Smooth muscle cell (in vitro differentiated cells): Measurements from ENCODE around the gene NTNG1. TPM values are rescaled to one million over a fixed set of nuclear protein-coding genes. Genes with fewer than 3 reads are reported as not detected.
"Not testable (repeated sequence)": the region's sequence is repeated elsewhere in the genome, so short reads cannot be mapped to it uniquely, and the experiment has no call there.

Experiments
- DNase-seq: peaks from one replicate; lab custom pipeline; 2025; ENCODE audit not compliant: unreplicated experiment; lab: John Stamatoyannopoulos, UW
- H2AFZ ChIP-seq: fragments of 200-600 bp; sonication (generic); 2 replicates; pipeline ENCODE4 v1.6.0; 2016; ENCODE audit warnings: antibody characterized with exemption, low read depth, mild to moderate bottlenecking
- H3F3A ChIP-seq: fragments of 200-600 bp; sonication (generic); 2 replicates; pipeline ENCODE4 v1.6.0; 2017; ENCODE audit warnings: antibody characterized with exemption, low read depth
- H3K27ac ChIP-seq: fragments of 200-600 bp; sonication (generic); 2 replicates; pipeline ENCODE4 v1.5.1; 2016; ENCODE audit warnings: low read depth, mild to moderate bottlenecking
- H3K27me3 ChIP-seq: fragments of 200-600 bp; sonication (generic); 2 replicates; pipeline ENCODE4 v1.6.1; 2016; ENCODE audit warnings: low read depth, mild to moderate bottlenecking
- H3K36me3 ChIP-seq: fragments of 200-600 bp; sonication (generic); 2 replicates; pipeline ENCODE4 v1.5.1; 2016; ENCODE audit warnings: low read depth
- H3K4me1 ChIP-seq: fragments of 200-600 bp; sonication (generic); 2 replicates; pipeline ENCODE4 v1.5.1; 2016; ENCODE audit warnings: low read depth
- H3K4me2 ChIP-seq: fragments of 200-600 bp; sonication (generic); 2 replicates; pipeline ENCODE4 v1.6.0; 2016; ENCODE audit warnings: mild to moderate bottlenecking
- H3K4me3 ChIP-seq: fragments of 200-600 bp; sonication (generic); 2 replicates; pipeline ENCODE4 v1.5.1; 2016; ENCODE audit warnings: mild to moderate bottlenecking
- H3K79me2 ChIP-seq: fragments of 200-600 bp; sonication (generic); 2 replicates; pipeline ENCODE4 v1.6.0; 2016; ENCODE audit warnings: low read depth, mild to moderate bottlenecking
- H3K9ac ChIP-seq: fragments of 200-600 bp; sonication (generic); 2 replicates; pipeline ENCODE4 v1.6.0; 2016; ENCODE audit warnings: low read depth
- H3K9me3 ChIP-seq: fragments of 200-600 bp; sonication (generic); replicated peaks from 2 replicates; pipeline ENCODE4 v1.5.1; 2016; ENCODE audit warnings: low read depth
- H4K20me1 ChIP-seq: fragments of 200-600 bp; sonication (generic); 2 replicates; pipeline ENCODE4 v1.6.0; 2016; ENCODE audit warnings: low read depth
- CTCF ChIP-seq: fragments of 200-600 bp; sonication (generic); IDR thresholded peaks from 2 replicates; pipeline ENCODE4 v1.5.1; 2017; ENCODE audit warnings: borderline replicate concordance, mild to moderate bottlenecking, antibody characterized with exemption; ENCODE audit not compliant: insufficient read depth, poor library complexity, severe bottlenecking
- WGBS: methylation state at CpG from one replicate; pipeline ENCODE4 v1.1.7; 2016; ENCODE audit warnings: low lambda C conversion rate; 5-methylcytosine and 5-hydroxymethylcytosine counted together
- polyA plus RNA-seq: library from polyadenylated mRNA; unstranded; fragments of >200 nt; fragmentation: Nextera tagmentation; extraction: Ambion mirVana; gene quantifications from 2 replicates; pipeline ENCODE4 v1.2.1, GENCODE V29; 2016
- total RNA-seq: library from RNA; depleted of rRNA; stranded (reverse); fragments of >200 nt; gene quantifications from 2 replicates; pipeline ENCODE4 v1.2.3, GENCODE V29; 2014

NTNG1 gene
- total and polyA plus RNA-seq, 2 experiments from 2014 or later, result 0.39 to 1.1 TPM

DNA sequence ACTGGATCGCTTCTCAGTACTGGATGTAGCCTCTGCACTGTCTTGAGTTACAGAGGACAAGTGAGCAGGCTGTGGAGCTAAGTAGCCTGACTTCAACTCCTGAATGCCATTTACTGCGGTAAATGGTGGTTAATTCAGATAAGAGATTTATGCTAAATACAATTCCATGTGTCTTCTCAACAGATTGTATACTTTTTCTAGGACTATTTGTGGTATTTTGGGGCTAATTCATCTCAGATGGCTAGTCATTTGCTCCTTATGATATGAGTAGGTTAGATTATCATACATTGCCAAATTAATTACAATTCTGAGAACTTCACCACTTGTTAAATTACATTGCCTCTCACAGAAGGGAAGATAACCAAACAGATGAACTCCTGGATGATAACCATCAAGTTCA, 90.5 kb downstream of the NTNG1 start:
- Histone ChIP-seq H3K27me3 (no peaks in the 10 kb centered on the region), H4K20me1 (no peaks in the 10 kb centered on the region), H3K4me2 (no peak overlapping the region), H2AFZ (no peak overlapping the region), H3F3A (no peaks in the 10 kb centered on the region), H3K9me3 (no peaks in the 10 kb centered on the region), H3K36me3 (no peaks in the 10 kb centered on the region), H3K79me2 (no peaks in the 10 kb centered on the region), H3K27ac (no peak overlapping the region), H3K4me1 (no peaks in the 10 kb centered on the region), H3K4me3 (no peak overlapping the region), H3K9ac (no peak overlapping the region)
- no peak for DNase-seq
- TF ChIP-seq CTCF, result no peak
- WGBS, result 96% methylated on average over 2 of the region's 2 CpGs

DNA sequence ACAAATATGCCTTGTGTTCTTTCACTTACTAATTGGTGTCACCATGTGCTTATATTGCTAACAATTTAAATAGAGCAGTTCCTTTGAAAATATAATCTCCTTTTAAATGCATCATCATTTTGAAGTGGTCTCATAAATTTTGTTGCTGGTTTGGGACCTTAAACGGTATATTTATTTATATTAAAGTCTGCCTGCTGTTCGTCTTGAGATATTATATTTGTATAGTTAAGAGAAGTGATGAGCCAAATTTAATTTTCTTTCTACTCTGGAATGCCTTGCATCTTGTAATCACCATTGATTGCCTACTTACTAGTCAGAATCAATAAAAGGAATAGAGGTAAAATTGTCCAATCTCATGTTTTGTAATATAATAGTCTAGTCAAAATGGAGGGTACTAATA, 91.6 kb downstream of the NTNG1 start:
- H3K4me3 ChIP-seq, result no peak overlapping the region
- H3K27me3 ChIP-seq, result no peaks in the 10 kb centered on the region
- no peak overlapping the region for H3K4me2 ChIP-seq
- no peak overlapping the region for H3K27ac ChIP-seq
- WGBS, result 85% methylated on average over 2 of the region's 2 CpGs
- no peaks in the 10 kb centered on the region for H3K79me2 ChIP-seq
- no peaks in the 10 kb centered on the region for H3K9me3 ChIP-seq
- H4K20me1 ChIP-seq, result no peaks in the 10 kb centered on the region
- no peaks in the 10 kb centered on the region for H3K36me3 ChIP-seq
- no peaks in the 10 kb centered on the region for H3K4me1 ChIP-seq
- H3K9ac ChIP-seq, result no peak overlapping the region
- H3F3A ChIP-seq, result no peaks in the 10 kb centered on the region
- DNase-seq, result no peak
- TF ChIP-seq CTCF, result no peak
- no peak overlapping the region for H2AFZ ChIP-seq

DNA sequence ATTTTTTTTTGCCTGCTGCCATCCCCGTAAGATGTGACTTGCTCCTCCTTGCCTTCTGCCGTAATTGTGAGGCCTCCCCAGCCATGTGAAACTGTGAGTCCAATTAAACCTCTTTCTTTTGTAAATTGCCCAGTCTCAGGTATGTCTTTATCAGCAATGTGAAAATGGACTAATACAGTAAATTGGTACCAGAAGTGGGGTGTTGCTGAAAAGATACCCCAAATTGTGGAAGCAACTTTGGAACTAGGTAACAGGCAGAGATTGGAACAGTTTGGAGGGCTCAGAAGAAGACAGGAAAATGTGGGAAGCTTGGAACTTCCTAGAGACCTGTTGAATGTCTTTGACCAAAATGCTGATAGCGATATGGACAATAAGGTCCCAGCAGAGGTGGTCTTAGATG, 95.9 kb downstream of the NTNG1 start:
- not testable (repeated sequence) for H3K36me3 ChIP-seq, H3K4me2 ChIP-seq, H3F3A ChIP-seq, DNase-seq, H3K9me3 ChIP-seq, H3K27me3 ChIP-seq, H3K27ac ChIP-seq, H3K4me1 ChIP-seq, H3K9ac ChIP-seq, H4K20me1 ChIP-seq, H2AFZ ChIP-seq, H3K4me3 ChIP-seq, H3K79me2 ChIP-seq
- 93% methylated on average over 3 of the region's 3 CpGs for WGBS

DNA sequence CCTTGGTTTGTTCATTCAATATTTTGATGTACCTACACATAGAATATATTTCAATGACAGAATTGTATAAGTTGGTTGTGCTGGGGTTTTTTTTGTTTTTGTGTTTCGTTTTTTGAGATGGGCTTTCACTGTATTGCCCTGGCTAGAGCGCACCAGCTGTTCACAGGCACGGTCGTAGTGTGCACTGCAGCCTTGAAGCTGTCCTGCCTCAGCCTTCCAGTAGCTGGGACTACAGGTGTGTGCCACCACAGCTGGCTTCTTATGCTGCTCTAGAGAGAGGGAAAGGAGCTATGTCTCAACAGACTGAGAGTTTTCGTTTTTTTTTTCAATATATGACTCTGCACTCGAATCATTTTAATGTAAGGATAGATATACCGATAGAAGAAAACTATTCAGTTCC, 102.6 kb downstream of the NTNG1 start:
- Histone ChIP-seq H3K9ac (no peak overlapping the region), H3K79me2 (no peaks in the 10 kb centered on the region), H3K27ac (no peak overlapping the region), H3K9me3 (no peaks in the 10 kb centered on the region), H3K4me1 (no peaks in the 10 kb centered on the region), H3K36me3 (no peaks in the 10 kb centered on the region), H4K20me1 (no peaks in the 10 kb centered on the region), H3K4me2 (no peak overlapping the region), H3K4me3 (no peak overlapping the region), H2AFZ (no peak overlapping the region), H3F3A (no peaks in the 10 kb centered on the region), H3K27me3 (no peaks in the 10 kb centered on the region)
- TF ChIP-seq CTCF, result no peak
- DNase-seq, result no peak
- 92% methylated on average over 7 of the region's 7 CpGs for WGBS
